HUES48 (cell line): ENCODE data around the gene EYS.
"Not testable (repeated sequence)": the region's sequence is repeated elsewhere in the genome, so short reads cannot be mapped to it uniquely, and the experiment has no call there.

ENCODE experiments used
- H3K27ac ChIP-seq: one replicate; pipeline ENCODE4 v1.7.0; 2013; ENCODE audit warnings: low read depth, low read length, inconsistent platforms
- H3K27me3 ChIP-seq: 2 replicates; pipeline ENCODE4 v1.6.1; 2013; ENCODE audit warnings: mild to moderate bottlenecking, low read length; ENCODE audit not compliant: control insufficient read depth, insufficient read depth
- H3K36me3 ChIP-seq: 2 replicates; pipeline ENCODE4 v1.6.1; 2013; ENCODE audit warnings: low read length; ENCODE audit not compliant: control insufficient read depth, insufficient read depth
- H3K4me1 ChIP-seq: 2 replicates; pipeline ENCODE4 v1.6.1; 2013; ENCODE audit warnings: mild to moderate bottlenecking, low read length; ENCODE audit not compliant: control insufficient read depth, insufficient read depth
- H3K4me3 ChIP-seq: 2 replicates; pipeline ENCODE4 v1.5.1; 2013; ENCODE audit warnings: mild to moderate bottlenecking, low read depth, low read length
- H3K9ac ChIP-seq: 2 replicates; pipeline ENCODE4 v1.6.1; 2013; ENCODE audit warnings: mild to moderate bottlenecking, low read depth, low read length, moderate library complexity
- H3K9me3 ChIP-seq: 2 replicates; pipeline ENCODE4 v1.6.1; 2013; ENCODE audit warnings: low read length; ENCODE audit not compliant: control insufficient read depth, insufficient read depth

The EYS gene

GRCh38 chr6:63804381-63804956 lies 1902.6 kb downstream of the EYS start:
- Histone ChIP-seq H3K9me3 (no peaks in the 10 kb centered on the region), H3K27ac (no peak overlapping the region), H3K9ac (no peak overlapping the region), H3K36me3 (no peaks in the 10 kb centered on the region), H3K4me1 (peaks cover 5% of the 10 kb centered on the region; the same call in 1 of the 2 replicates), H3K4me3 (no peak overlapping the region), H3K27me3 (no peaks in the 10 kb centered on the region)

DNA sequence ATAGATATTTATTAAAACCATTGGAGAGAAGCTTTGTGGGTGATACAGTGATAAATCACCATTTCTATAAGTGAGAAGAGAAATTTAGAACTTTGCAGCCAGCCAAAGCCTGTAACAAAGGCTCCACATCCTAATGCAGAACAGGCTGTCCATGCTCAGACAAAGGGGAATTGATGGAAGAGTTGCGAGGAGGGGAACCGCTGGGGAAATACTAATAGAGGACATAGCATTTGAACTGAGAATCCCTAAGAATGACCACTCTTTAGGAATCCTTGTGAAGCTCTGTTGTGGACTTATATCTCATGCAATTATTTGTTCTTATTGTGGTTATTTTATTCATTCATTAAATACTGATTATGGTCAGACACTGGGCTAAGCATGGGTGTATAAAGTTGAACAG lies 1903.7 kb downstream of the EYS start:
- H3K27me3 ChIP-seq, result no peaks in the 10 kb centered on the region
- peaks cover 5% of the 10 kb centered on the region; the same call in 1 of the 2 replicates for H3K4me1 ChIP-seq
- H3K9ac ChIP-seq, result no peak overlapping the region
- H3K4me3 ChIP-seq, result no peak overlapping the region
- H3K36me3 ChIP-seq, result no peaks in the 10 kb centered on the region
- no peak overlapping the region for H3K27ac ChIP-seq
- no peaks in the 10 kb centered on the region for H3K9me3 ChIP-seq

- Histone ChIP-seq H3K9ac (no peak overlapping the region), H3K4me3 (no peak overlapping the region), H3K9me3 (no peaks in the 10 kb centered on the region), H3K4me1 (peaks cover 5% of the 10 kb centered on the region; the same call in 1 of the 2 replicates), H3K27me3 (no peaks in the 10 kb centered on the region), H3K27ac (no peak overlapping the region), H3K36me3 (no peaks in the 10 kb centered on the region)
Observed at GRCh38 chr6:63802606-63803206, 1904.3 kb downstream of the EYS start.

DNA sequence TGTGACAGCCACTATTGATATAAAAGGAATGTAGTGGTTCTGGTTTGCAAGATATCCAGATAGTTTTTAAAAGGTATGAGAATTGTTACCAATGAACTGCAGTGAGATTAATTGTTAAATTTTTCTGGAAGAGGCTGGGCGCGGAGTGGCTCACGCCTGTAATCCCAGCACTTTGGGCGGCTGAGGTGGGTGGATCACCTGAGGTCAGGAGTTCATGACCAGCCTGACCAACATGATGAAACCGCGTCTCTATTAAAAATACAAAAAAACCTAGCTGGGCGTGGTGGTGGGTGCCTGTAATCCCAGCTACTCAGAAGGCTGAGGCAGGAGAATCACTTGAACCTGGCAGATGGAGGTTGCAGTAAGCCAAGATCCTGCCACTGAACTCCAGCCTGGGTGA lies 1906.6 kb downstream of the EYS start:
- H3K36me3 ChIP-seq, H3K27me3 ChIP-seq, H3K4me3 ChIP-seq, H3K9me3 ChIP-seq, H3K4me1 ChIP-seq, H3K9ac ChIP-seq, H3K27ac ChIP-seq: not testable (repeated sequence)

- Histone ChIP-seq H3K4me3 (no peak overlapping the region), H3K9ac (no peak overlapping the region), H3K9me3 (no peaks in the 10 kb centered on the region), H3K27ac (no peak overlapping the region), H3K27me3 (no peaks in the 10 kb centered on the region), H3K36me3 (no peaks in the 10 kb centered on the region), H3K4me1 (no peaks in the 10 kb centered on the region)
Observed at GRCh38 chr6:63799813-63800212, 1907.2 kb downstream of the EYS start.

DNA sequence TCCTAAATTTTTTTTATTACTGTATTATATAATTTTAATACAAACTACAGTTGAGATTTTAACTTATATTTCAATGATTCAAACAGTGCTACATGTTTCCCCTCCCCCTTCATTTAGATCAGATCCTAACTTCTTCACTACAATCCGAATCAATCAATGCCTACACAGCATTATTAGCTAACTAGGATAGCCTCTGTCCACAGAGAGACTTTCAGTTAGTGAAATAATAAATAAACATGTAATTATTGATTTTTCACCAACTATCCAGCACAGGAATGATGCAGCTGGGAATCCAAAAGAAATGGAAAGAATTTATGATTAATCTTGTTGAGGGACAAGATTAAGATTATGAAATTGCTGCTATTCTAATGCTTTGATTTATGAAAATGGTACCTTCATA lies 1907.7 kb downstream of the EYS start:
- Histone ChIP-seq H3K9me3 (no peaks in the 10 kb centered on the region), H3K27me3 (no peaks in the 10 kb centered on the region), H3K4me1 (no peaks in the 10 kb centered on the region), H3K36me3 (no peaks in the 10 kb centered on the region), H3K27ac (no peak overlapping the region), H3K4me3 (no peak overlapping the region), H3K9ac (no peak overlapping the region)

DNA sequence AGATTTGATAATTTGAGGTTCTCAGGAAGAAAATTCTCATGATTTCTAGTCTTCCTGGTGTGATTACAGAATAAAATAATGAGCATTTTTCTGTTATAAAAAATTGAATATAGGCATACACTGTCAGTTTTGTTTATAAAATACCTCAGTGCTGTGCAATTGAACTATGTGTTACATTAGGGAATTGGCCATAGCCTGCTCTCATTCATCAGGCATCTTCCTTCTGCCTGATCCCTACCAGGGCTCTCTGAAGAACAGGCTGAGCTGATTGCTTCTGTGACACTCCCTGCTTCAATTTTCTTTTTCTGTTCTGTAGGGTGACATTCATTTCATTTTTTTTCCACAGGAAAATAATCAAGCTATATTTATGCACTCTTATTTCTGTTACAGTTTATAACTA lies 1908.6 kb downstream of the EYS start:
- Histone ChIP-seq H3K27me3 (no peaks in the 10 kb centered on the region), H3K9me3 (no peaks in the 10 kb centered on the region), H3K4me3 (no peak overlapping the region), H3K4me1 (no peaks in the 10 kb centered on the region), H3K36me3 (no peaks in the 10 kb centered on the region), H3K27ac (no peak overlapping the region), H3K9ac (no peak overlapping the region)

GRCh38 chr6:63797721-63798120 lies 1909.3 kb downstream of the EYS start:
- no peaks in the 10 kb centered on the region for H3K27me3 ChIP-seq
- no peaks in the 10 kb centered on the region for H3K4me1 ChIP-seq
- no peak overlapping the region for H3K4me3 ChIP-seq
- no peak overlapping the region for H3K27ac ChIP-seq
- H3K9me3 ChIP-seq, result no peaks in the 10 kb centered on the region
- H3K36me3 ChIP-seq, result no peaks in the 10 kb centered on the region
- no peak overlapping the region for H3K9ac ChIP-seq

DNA sequence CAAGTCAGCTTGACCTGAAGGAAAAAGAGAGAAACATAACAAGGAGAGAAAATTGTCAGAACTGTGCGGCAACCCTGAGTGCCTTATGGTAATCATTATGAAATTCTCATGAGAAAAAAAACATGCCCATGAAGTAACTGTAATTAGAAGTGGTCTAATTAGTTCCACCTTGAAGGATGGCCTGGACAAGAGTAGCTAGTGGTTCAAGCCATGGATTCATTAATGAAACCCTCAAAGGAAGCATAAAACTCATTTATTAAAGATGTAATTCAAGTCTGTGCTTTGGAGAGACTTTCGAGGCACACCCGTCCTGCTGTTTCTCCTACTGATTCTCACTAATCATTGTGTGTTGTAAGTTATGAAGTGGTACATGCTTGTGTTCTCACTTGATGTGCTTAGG lies 1911.2 kb downstream of the EYS start:
- Histone ChIP-seq H3K27me3 (no peaks in the 10 kb centered on the region), H3K27ac (no peak overlapping the region), H3K9me3 (no peaks in the 10 kb centered on the region), H3K36me3 (no peaks in the 10 kb centered on the region), H3K4me3 (no peak overlapping the region), H3K4me1 (no peaks in the 10 kb centered on the region), H3K9ac (no peak overlapping the region)

GRCh38 chr6:63795006-63795405 lies 1912.0 kb downstream of the EYS start:
- no peaks in the 10 kb centered on the region for H3K9me3 ChIP-seq

DNA sequence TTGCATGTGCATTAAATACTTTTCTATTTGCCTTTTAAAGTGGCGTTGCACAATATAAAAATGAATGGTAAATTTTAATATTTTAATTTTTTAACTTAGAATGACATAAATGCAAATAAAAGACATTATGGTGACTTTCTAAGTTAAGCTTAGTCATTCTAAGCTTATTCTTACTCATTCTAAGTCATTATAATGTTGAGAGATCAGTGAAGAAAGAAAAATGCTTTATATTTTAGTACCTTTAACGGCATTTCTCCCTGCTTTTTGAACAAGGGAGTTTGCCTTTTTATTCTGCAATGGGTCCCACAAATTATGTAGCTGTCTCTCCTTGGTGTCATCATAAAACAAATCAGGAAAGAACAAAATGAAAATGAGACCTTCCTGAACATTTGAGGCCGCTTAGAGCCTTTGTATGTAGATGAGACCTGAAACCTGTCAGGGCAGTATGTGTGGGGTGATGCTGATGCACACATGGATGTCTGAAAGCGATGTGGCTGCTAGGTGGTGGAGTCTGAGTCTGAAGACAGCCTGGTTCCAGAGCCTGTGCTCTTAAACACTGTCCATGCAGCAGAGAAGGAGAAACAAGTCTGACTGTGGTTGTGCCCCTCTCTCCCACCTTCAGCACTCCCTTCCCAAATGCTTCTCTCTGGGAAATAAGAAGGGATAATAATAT lies 1913.4 kb downstream of the EYS start:
- no peaks in the 10 kb centered on the region for H3K9me3 ChIP-seq
- H3K9ac ChIP-seq, result no peak overlapping the region
- H3K36me3 ChIP-seq, result no peaks in the 10 kb centered on the region

More at GRCh38 chr6:63795006-63795405, 1912.0 kb downstream of the EYS start:
- no peak overlapping the region for H3K4me3 ChIP-seq
- no peaks in the 10 kb centered on the region for H3K4me1 ChIP-seq
- H3K9ac ChIP-seq, result no peak overlapping the region
- no peak overlapping the region for H3K27ac ChIP-seq
- H3K27me3 ChIP-seq, result no peaks in the 10 kb centered on the region
- no peaks in the 10 kb centered on the region for H3K36me3 ChIP-seq

More for the DNA sequence above, 1913.4 kb downstream of the EYS start:
- Histone ChIP-seq H3K4me1 (peaks cover 4% of the 10 kb centered on the region), H3K4me3 (no peak overlapping the region), H3K27me3 (peaks cover 3% of the 10 kb centered on the region; the same call in 1 of the 2 replicates), H3K27ac (no peak overlapping the region)
